Hematopoietic multipotent progenitor cell treated with erythropoietin and hydrocortisone succinate and interleukin-3 and kit ligand, for 8 days (in vitro differentiated cells): ENCODE measurements around the gene JMJD7.

Source experiments
- DNase-seq: peaks from one replicate; pipeline ENCODE4 v3.0.0-alpha.2; 2015

Gene JMJD7

GRCh38 chr15:41801850-41802455 is 25.9 kb upstream of the JMJD7 start:
- no peak for DNase-seq

GRCh38 chr15:41804361-41804760 is 23.5 kb upstream of the JMJD7 start:
- no peak for DNase-seq

- DNase-seq: no peak
Observed at GRCh38 chr15:41804916-41805666, 22.8 kb upstream of the JMJD7 start.

- DNase-seq: no peak
Observed at GRCh38 chr15:41805711-41806110, 22.2 kb upstream of the JMJD7 start.

- DNase-seq: peak; percentile 30
Observed at GRCh38 chr15:41806291-41807181, 21.4 kb upstream of the JMJD7 start.

GRCh38 chr15:41809121-41809520 is 18.8 kb upstream of the JMJD7 start:
- no peak for DNase-seq

- no peak for DNase-seq
Observed at GRCh38 chr15:41809526-41810220, 18.2 kb upstream of the JMJD7 start.

GRCh38 chr15:41810651-41811431 is 17.1 kb upstream of the JMJD7 start:
- DNase-seq: no peak

GRCh38 chr15:41811432-41812195 is 16.3 kb upstream of the JMJD7 start:
- DNase-seq: peak; percentile 82

- no peak for DNase-seq
Observed at GRCh38 chr15:41812820-41813375, 15.0 kb upstream of the JMJD7 start.

GRCh38 chr15:41813426-41813825 is 14.5 kb upstream of the JMJD7 start:
- no peak for DNase-seq

GRCh38 chr15:41814534-41814933 is 13.4 kb upstream of the JMJD7 start:
- DNase-seq: no peak

GRCh38 chr15:41816788-41817187 is 11.1 kb upstream of the JMJD7 start:
- no peak for DNase-seq

- no peak for DNase-seq
Observed at GRCh38 chr15:41817327-41817726, 10.6 kb upstream of the JMJD7 start.

GRCh38 chr15:41817781-41818180 is 10.1 kb upstream of the JMJD7 start:
- DNase-seq: no peak

- DNase-seq: no peak
Observed at GRCh38 chr15:41819455-41820050, 8.3 kb upstream of the JMJD7 start.

- no peak for DNase-seq
Observed at GRCh38 chr15:41820791-41821423, 7.0 kb upstream of the JMJD7 start.

- DNase-seq: no peak
Observed at GRCh38 chr15:41821831-41822230, 6.1 kb upstream of the JMJD7 start.

GRCh38 chr15:41822471-41822870 is 5.4 kb upstream of the JMJD7 start:
- no peak for DNase-seq

GRCh38 chr15:41822957-41823356 is 4.9 kb upstream of the JMJD7 start:
- DNase-seq: no peak
